ENCODE results near the gene SEMA4C. TPM values are rescaled to one million over a fixed set of nuclear protein-coding genes. Genes with fewer than 3 reads are reported as not detected.

The SEMA4C gene
- polyA plus RNA-seq, 1 donor from 2014 or later: 88.7 TPM

- no peak overlapping the region for H3K27ac ChIP-seq (ENCODE audit: low read length)
- H3K79me2 ChIP-seq (replicated peaks; ENCODE audit: insufficient read depth, low read length): peaks cover 26% of the 10 kb centered on the region
Measured at GRCh38 chr2:96822786-96823185, 47.1 kb downstream of the SEMA4C start.

GRCh38 chr2:96821113-96821675, 48.7 kb downstream of the SEMA4C start:
- Histone ChIP-seq H3K4me2 (ENCODE audit: low read length) (no peak overlapping the region), H3K9me3 (ENCODE audit: low read length) (no peaks in the 10 kb centered on the region), H3K27ac (ENCODE audit: low read length) (no peak overlapping the region), H3K9me2 (ENCODE audit: insufficient read depth, low read length) (no peaks in the 10 kb centered on the region), H3K9ac (ENCODE audit: low read length) (no peak overlapping the region), H3K27me3 (ENCODE audit: insufficient read depth, low read depth, low read length) (no peaks in the 10 kb centered on the region), H3K79me2 (replicated peaks; ENCODE audit: insufficient read depth, low read length) (peaks cover 32% of the 10 kb centered on the region), H3K36me3 (ENCODE audit: insufficient read depth, low read length) (no peaks in the 10 kb centered on the region), H3F3A (ENCODE audit: insufficient read depth, low read length, poor library complexity, severe bottlenecking) (no peaks in the 10 kb centered on the region), H4K20me1 (ENCODE audit: insufficient read depth) (no peaks in the 10 kb centered on the region), H2AFZ (ENCODE audit: low read depth, low read length) (no peak overlapping the region), H3K4me3 (ENCODE audit: low read length) (peak overlapping the region; percentile 19)
- TF ChIP-seq REST (IDR thresholded peaks at IDR 0.05; ENCODE audit: borderline replicate concordance): no peak
- TF ChIP-seq SMC3 (conservative IDR thresholded peaks at IDR 0.05; ENCODE audit: poor library complexity): no peak
- TF ChIP-seq TAF1 (IDR thresholded peaks at IDR 0.05; ENCODE audit: low read depth): no peak
- TF ChIP-seq POLR2AphosphoS5 (IDR thresholded peaks at IDR 0.05): no peak
- no peak for TF ChIP-seq MXI1 (conservative IDR thresholded peaks at IDR 0.05; ENCODE audit: poor library complexity, severe bottlenecking)
- no peak for TF ChIP-seq RAD21 (conservative IDR thresholded peaks at IDR 0.05)
- TF ChIP-seq EZH2 (IDR thresholded peaks at IDR 0.05; ENCODE audit: borderline replicate concordance, insufficient read depth, low read length, poor library complexity, severe bottlenecking): no peak
- TF ChIP-seq, protein P1, sequence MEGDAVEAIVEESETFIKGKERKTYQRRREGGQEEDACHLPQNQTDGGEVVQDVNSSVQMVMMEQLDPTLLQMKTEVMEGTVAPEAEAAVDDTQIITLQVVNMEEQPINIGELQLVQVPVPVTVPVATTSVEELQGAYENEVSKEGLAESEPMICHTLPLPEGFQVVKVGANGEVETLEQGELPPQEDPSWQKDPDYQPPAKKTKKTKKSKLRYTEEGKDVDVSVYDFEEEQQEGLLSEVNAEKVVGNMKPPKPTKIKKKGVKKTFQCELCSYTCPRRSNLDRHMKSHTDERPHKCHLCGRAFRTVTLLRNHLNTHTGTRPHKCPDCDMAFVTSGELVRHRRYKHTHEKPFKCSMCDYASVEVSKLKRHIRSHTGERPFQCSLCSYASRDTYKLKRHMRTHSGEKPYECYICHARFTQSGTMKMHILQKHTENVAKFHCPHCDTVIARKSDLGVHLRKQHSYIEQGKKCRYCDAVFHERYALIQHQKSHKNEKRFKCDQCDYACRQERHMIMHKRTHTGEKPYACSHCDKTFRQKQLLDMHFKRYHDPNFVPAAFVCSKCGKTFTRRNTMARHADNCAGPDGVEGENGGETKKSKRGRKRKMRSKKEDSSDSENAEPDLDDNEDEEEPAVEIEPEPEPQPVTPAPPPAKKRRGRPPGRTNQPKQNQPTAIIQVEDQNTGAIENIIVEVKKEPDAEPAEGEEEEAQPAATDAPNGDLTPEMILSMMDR (IDR thresholded peaks at IDR 0.05; ENCODE audit: poor library complexity, severe bottlenecking): no peak
- TF ChIP-seq EP300 (conservative IDR thresholded peaks at IDR 0.05; ENCODE audit: poor library complexity, severe bottlenecking): no peak

More at GRCh38 chr2:96822786-96823185, 47.1 kb downstream of the SEMA4C start:
- Histone ChIP-seq H3K9me2 (ENCODE audit: insufficient read depth, low read length) (no peaks in the 10 kb centered on the region), H3K9me3 (ENCODE audit: low read length) (no peaks in the 10 kb centered on the region), H3K4me2 (ENCODE audit: low read length) (no peak overlapping the region), H3K4me3 (ENCODE audit: low read length) (no peak overlapping the region), H4K20me1 (ENCODE audit: insufficient read depth) (no peaks in the 10 kb centered on the region), H3K36me3 (ENCODE audit: insufficient read depth, low read length) (peaks cover 7% of the 10 kb centered on the region), H3K27me3 (ENCODE audit: insufficient read depth, low read depth, low read length) (no peaks in the 10 kb centered on the region), H2AFZ (ENCODE audit: low read depth, low read length) (no peak overlapping the region), H3F3A (ENCODE audit: insufficient read depth, low read length, poor library complexity, severe bottlenecking) (no peaks in the 10 kb centered on the region), H3K9ac (ENCODE audit: low read length) (no peak overlapping the region)
- TF ChIP-seq POLR2AphosphoS5 (IDR thresholded peaks at IDR 0.05): no peak
- no peak for TF ChIP-seq RAD21 (conservative IDR thresholded peaks at IDR 0.05)
- no peak for TF ChIP-seq REST (IDR thresholded peaks at IDR 0.05; ENCODE audit: borderline replicate concordance)
- no peak for TF ChIP-seq SMC3 (conservative IDR thresholded peaks at IDR 0.05; ENCODE audit: poor library complexity)
- TF ChIP-seq, protein P1 (IDR thresholded peaks at IDR 0.05; ENCODE audit: poor library complexity, severe bottlenecking): no peak

Measured in neural cell (in vitro differentiated cells).